Fibroblast of mammary gland (primary cell): Measurements from ENCODE around the gene NPHP4.

Experiments
- DNase-seq: peaks from one replicate; pipeline ENCODE4 v3.0.0-alpha.2; 2010; ENCODE audit warnings: low read depth
- H3K4me3 ChIP-seq: 2 replicates; pipeline ENCODE4 v1.5.1; 2011; ENCODE audit warnings: low read depth, mild to moderate bottlenecking, low read length, moderate library complexity; ENCODE audit not compliant: control insufficient read depth
- CTCF ChIP-seq: conservative IDR thresholded peaks from 2 replicates; pipeline ENCODE4 v1.5.1; 2011; ENCODE audit warnings: low read depth, low read length, inconsistent platforms; ENCODE audit not compliant: control insufficient read depth, insufficient read depth

The NPHP4 gene

GRCh38 chr1:5827516-5827915, 164.7 kb downstream of the NPHP4 start:
- no peak overlapping the region for H3K4me3 ChIP-seq
- no peak for TF ChIP-seq CTCF
- no peak for DNase-seq

DNA sequence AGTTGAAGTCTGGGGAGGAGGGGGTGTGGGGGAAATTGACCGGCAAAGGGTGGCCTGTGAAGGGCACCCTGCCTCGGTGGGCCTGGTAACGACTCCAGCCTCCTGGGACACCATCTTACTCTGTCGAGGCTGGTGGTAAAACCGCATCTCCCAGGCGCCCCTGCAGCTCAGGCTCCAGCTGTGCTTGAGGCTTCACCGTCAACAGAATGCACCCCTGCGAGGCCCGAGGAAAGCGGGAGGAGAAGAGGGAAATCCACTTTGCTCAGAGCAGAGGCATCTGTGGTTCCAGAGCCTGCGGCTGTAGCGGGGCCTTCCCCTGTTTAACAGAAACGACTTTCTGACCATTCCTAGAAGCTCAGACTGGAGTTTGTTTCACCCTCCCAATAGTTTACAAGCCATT, 165.6 kb downstream of the NPHP4 start:
- no peak for DNase-seq
- no peak for TF ChIP-seq CTCF
- no peak overlapping the region for H3K4me3 ChIP-seq

DNA sequence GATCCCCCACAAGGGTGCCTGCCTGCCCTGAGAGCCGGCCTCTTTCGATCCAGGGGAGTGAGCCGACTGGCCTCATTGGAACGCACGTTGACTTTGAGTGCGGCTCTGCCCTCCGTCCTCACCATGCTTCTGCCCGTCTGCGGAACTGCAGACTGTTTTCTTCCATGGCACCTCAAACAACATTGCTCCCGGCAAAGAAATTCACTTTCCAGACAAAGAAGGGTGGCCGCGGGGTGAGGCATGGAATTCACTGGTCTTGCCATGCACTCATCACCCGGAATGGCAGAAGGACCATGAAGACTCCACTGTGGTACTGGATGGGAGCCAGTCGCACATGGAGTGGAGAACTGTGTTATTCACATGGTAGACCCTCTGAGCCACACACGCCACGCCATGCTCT, 169.5 kb downstream of the NPHP4 start:
- no peak for TF ChIP-seq CTCF
- H3K4me3 ChIP-seq: no peak overlapping the region
- no peak for DNase-seq

DNA sequence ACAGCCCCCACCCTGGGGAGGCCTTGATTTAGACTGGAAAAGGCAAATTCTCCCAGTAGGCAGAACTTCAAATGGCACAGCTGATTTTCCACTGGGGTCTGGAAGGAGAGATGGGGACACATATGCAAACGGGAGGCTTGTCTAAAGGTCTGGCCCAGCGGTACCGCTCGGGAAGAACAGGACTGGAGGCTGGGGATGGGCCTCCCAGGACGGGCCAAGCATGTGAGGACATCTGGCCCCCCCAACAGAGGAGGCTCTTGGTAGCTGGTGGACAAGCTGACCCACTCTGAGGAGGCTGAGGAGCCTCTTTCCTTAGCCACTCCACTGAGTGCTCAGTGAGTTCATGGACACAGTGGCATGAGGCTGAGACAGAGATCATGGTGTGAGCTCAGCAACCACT, 170.0 kb downstream of the NPHP4 start:
- no peak for TF ChIP-seq CTCF
- DNase-seq: no peak
- H3K4me3 ChIP-seq: no peak overlapping the region

DNA sequence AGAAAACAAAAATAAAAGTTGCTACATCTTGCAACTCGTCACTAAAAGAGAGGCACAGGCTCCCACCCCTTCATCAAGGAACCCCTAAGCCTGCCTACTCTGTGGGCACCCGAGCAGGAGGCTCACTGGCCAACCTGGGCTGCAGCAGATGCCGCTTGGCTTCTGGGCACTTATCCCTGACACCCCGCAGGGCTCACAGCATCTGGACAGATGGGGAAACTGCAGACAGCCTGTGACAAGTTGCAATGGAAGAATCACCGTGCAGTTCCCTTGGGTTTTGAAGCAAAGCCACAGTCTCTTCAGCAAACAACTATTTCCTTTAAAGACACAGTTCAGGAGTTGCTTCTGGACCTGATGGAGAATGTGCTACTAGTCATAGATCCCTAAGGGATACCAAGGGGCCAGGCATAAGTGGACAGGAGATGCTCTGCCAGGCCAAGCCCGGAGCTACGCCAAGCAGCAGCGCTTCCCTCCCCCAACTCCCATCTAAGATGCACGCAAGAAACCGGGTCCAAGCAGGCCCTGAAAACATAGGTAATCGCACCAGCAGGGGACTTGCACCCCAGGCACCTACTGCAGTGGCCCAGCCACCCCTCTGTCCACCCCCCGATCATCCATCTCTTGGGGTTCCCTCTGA, 170.6 kb downstream of the NPHP4 start:
- no peak overlapping the region for H3K4me3 ChIP-seq
- no peak for DNase-seq
- TF ChIP-seq CTCF: no peak

DNA sequence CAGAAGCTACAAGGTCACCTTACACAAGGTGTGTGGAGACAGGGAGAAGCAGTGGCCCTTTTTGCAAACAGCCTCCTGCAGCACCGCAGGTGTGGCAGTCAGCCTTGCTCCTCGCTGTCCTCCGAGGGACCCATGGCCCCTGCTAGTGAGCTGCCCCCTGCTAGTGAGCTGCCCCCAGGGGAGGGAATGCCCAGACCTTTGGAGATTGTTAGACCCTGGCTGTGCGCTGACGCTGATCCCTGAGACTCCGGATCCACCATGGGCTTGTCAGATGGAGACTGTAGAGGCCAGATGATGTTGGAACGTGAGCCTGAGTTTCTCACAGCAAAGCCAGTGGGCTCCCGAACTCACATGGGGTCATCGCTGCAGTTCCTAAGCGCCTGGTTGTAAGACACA, 172.2 kb downstream of the NPHP4 start:
- no peak overlapping the region for H3K4me3 ChIP-seq
- TF ChIP-seq CTCF: no peak
- no peak for DNase-seq
